Stimulated activated CD8-positive, alpha-beta memory T cell treated with anti-CD3 and anti-CD28 coated beads, Interleukin-4, amount 100 ng/mL, for 48 hours (primary cell): ENCODE measurements around the gene DAPK1.
A peak's percentile ranks its signal among the peaks of the same experiment; 100 is the strongest.

Experiments used
- DNase-seq: peaks from one replicate; pipeline ENCODE4 v3.0.0-alpha.2; 2020

Gene DAPK1

DNA sequence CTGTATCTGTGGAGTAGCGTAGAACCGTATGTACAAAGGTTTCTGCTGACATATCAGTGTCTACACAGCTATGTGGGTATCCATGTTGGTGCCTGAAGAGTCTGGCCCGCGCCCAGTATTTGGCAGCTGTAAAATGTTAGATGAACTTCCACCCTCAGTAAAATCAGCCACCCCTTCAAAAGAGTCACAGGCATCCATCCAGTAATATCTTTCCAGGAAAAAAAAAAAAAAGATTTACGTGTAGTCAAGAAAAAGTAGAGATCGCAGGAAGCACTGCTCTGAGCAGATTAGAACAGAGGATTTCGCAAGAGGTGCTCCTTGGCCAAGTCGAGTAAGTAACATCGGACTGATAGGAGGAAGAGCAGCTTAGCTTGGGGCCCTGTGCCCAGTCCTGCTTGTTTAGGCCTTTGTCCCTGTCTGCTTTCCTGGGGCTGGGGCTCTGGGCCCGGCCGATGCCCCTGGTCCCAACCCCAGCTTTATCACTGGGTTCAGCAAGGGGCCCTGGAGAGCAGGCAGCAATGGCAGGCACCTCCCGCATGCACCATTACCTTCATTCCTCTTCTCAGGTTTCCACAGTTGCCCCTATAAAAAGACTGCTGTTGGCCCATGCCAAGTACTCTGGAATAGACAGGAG, 21.2 kb downstream of the DAPK1 start:
- DNase-seq, result no peak

- DNase-seq, result no peak
Measured at GRCh38 chr9:87519461-87519860, 21.8 kb downstream of the DAPK1 start.

DNA sequence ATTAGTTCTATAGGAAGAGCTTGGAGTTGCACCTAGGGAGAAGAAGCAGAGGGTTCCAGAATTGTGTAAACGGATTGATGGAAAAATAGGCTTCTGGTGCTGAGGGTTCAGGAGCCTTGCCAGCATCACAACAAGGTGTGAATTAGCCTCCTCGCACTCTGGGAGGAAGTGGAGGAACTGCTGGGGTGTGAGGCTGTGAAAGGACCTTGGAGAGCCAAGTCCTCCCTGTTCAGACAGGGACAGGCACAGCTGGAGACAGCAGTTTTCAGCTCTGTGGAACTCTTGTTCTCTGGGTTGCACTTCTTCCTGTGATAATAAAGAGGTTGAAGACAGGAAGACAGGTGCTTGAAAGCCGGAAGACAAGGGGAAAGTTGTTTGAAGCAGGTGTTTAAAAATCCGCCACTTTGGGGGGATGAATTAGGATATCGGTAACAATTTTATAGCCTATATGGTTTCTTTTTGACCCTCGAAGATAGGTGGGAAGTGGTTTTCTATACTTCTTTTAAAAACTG, 22.6 kb downstream of the DAPK1 start:
- DNase-seq, result no peak

GRCh38 chr9:87521834-87522233, 24.2 kb downstream of the DAPK1 start:
- no peak for DNase-seq

DNA sequence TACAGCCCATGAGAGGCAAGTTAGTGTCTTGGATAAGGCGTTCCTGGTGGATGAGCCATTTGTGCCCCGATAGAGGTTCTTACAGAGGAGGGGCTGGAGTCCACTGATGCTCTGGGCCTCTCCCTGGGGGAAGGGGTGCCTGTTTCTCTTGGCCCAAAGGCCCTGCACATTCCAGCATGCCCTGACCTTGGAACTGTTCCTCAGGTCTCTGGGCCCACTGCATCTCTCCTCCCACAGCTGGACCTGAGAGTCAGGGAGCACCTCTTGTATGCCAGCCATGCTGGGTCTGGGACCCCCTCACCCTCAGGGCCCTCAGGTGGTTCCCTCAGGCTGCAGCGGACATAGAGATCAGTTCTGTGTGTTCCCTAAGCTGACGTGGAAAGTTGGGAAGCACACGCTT, 26.4 kb downstream of the DAPK1 start:
- no peak for DNase-seq

GRCh38 chr9:87525546-87526303, 28.1 kb downstream of the DAPK1 start:
- DNase-seq, result no peak

- DNase-seq, result no peak
Measured at GRCh38 chr9:87527211-87527916, 29.7 kb downstream of the DAPK1 start.

DNA sequence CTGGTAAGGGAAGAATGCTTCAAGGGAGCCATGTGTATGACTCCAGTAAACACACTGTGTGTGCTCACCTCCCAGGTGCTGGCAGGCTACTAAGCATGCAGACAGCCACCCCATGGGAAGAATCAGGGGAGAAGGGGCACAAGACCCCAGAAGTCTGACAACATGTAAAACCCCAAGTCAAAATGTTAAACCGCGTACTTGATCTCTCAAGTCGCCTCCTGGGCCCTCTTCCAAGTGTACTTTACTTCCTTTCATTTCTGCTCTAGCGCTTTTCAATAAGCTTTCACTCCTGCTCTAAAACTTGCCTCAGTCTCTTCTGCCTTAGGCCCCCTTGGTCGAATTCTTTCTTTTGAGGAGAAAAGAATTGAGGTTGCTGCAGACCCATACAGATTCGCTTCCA, 31.3 kb downstream of the DAPK1 start:
- no peak for DNase-seq

- DNase-seq, result no peak
Measured at GRCh38 chr9:87529671-87530070, 32.0 kb downstream of the DAPK1 start.

DNA sequence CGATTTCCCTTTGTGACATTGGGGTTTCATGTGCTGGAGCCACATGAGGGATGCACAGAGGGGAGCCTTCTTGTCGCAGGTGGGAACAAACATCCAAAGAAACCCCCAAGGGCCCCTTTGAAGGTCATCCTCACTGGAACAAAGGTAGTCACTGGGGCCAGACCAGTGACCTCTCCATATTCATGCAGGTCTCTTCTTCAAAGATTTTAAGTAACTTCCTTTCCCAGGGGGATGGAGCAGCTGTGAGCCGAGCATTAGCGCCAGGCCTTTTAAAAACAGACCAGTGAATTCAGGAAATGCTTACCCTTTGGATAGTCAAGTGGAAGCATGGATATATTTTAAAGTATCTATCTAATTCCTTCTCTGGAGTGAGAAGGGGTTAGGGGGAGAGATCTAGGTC, 33.0 kb downstream of the DAPK1 start:
- DNase-seq, result no peak

DNA sequence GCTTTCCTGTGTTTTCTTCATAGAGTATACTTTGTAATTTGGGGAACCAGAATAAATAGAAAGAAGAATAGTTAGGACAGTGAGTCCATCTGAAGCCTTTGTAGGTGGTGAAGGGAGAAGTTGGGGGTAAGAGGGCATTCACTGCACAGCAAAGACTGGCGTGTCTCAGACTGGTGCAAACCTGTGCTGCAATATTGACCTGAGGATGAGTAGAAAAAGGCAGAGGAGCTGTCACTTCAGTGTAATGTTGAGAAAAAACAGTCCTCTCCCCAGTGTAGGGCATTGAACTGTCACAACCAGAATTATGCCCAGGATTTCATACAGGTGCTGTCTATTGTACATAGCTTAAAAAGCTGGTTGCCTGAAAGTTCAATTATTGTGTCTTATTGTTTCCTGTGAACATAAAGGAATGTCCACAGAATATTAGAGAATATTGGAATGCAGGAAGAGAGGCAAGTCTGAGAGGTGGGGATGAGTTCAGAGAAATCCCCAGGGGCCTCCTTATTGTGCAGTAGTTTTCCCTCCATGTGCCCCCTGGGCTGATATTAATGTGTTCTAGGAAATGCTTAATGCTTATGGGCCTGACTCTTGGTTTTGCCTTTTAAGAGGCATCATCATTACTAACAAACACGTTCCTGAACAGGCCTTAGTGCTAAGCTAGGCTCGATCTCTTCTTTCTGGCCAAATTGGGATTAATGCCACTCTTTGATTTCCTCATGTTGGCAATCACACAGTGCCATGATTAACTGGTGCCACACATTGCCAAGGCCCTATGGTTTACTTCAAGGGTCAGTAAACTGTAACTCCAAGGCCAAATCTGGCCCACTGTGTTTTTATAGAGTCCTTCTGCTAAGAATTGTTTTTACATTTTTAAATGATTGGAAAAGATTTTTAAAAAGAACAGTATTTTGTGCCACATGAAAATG, 34.0 kb downstream of the DAPK1 start:
- DNase-seq, result no peak

- no peak for DNase-seq
Measured at GRCh38 chr9:87533271-87533670, 35.6 kb downstream of the DAPK1 start.

DNA sequence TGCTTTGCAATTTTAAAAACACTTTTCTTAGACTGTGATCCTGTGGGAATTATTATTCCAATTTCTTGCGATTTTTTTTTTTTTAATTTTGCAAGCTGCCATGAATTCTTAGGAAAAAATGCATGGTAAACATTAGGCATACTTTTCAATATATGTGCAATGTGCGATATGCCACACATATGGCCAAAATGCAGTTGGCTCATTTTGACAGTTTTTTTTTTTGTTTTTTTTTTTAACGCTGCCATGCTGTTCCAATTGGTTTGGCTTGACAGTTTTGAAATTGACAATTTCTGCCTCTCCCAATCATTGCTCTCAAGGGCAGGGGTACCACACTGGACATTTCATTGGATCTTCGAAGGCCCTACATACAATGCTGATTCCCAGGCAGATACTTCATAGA, 36.4 kb downstream of the DAPK1 start:
- no peak for DNase-seq

GRCh38 chr9:87534957-87535356, 37.3 kb downstream of the DAPK1 start:
- DNase-seq, result no peak

- DNase-seq, result peak; percentile 47
Measured at GRCh38 chr9:87535817-87536539, 38.3 kb downstream of the DAPK1 start.

DNA sequence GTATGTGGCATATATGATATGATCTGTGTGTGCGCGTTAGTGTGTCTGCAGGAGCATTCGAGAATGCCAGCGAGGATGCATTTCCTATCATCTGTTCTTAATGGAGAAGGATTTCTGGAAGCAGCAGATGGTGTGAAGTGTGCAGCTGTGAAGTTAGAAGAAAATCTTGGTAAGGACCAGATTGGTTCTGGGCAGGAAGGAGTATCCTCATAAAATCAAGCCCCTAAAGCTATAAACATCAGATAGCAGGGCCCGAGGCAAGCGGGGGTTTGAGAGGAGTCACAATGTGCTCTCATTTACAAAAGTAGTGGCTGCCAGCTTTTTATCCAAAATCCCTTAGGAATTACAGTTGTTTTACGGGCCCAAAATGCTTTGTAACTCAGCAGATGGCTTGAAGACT, 40.0 kb downstream of the DAPK1 start:
- no peak for DNase-seq

DNA sequence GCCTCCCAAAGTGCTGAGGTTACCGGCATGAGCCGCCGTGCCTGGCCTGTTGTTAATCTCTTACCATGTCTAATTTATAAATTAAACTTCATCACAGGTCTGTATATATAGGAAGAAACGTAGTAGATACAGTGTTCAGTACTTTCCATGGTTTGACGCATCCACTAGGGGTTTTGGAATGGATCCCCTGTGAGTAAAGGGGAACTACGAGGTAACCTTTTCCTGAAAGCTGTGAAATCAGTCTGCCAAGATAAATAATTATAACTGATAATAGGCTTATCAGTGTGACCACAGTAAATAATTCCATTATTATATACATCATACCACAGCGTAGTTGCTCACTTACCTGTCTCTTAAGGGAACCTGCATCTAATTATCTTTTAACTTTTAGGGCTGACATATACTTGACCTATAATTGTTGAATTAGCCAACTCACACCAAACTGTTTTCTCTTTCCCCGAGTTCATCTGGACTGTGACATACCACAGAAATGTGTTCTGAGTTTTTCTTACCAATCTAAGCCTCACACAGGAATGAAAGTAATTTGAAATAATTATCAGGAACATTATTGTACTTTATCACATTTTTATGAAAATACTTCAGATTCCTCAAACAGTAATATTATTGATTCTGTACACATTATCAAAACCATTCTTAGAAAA, 42.9 kb downstream of the DAPK1 start:
- DNase-seq, result no peak

- DNase-seq, result no peak
Measured at GRCh38 chr9:87541663-87542062, 44.0 kb downstream of the DAPK1 start.

DNA sequence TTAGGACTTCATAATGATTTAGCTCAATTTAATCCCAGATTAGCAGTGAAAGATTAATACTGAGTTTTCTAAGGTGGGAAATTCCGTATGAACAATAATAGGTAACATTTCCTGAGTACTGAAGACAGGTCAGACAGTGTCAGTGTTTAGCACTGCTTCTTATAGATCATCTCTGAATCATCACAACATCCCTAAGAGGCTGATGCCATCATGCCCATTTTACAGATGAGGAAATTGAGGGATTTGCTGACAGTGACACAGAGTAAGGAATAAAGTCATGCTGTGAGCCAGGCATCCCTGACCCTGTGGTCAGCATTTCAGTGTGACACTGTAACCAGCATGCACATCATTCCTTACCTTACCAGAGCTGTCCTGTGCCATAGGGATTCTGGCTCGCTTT, 44.5 kb downstream of the DAPK1 start:
- no peak for DNase-seq

DNA sequence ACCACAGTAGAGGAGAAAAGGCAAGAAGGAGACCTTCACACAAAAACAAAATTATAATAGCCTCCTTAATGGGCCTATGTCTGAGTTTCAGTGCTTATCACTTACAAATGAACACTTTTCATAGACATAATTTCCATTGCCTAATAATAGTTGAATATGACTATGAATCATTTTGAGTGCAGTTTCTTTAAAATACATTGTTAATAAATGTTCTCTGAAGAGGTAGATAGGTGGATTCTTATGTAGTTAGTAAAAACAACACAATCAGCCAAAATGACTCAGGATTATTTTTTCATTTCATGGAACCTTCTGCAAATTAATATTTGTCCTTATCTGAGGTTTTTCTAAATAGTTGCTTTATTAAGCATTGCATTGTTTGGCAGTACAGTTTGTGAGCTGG, 45.6 kb downstream of the DAPK1 start:
- DNase-seq, result no peak

DNA sequence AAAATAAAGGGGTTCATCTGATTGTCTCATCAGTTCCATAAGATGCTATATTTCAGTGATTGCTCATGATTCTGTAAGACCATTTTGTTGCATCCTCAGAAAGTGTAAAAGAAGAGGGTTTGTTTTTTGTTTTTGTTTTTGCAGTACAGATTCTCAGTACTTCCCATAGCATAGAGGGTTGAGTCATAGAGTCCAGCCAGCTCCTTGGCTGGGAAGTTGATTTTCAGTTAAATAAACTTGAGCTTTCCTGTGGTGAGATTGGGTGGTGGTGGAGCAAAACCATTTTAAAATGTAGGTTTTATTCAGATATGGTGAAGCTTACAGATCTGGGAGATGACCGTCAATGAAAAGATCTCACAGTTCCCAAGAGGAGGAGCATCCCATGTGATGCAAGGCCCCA, 48.2 kb downstream of the DAPK1 start:
- no peak for DNase-seq

DNA sequence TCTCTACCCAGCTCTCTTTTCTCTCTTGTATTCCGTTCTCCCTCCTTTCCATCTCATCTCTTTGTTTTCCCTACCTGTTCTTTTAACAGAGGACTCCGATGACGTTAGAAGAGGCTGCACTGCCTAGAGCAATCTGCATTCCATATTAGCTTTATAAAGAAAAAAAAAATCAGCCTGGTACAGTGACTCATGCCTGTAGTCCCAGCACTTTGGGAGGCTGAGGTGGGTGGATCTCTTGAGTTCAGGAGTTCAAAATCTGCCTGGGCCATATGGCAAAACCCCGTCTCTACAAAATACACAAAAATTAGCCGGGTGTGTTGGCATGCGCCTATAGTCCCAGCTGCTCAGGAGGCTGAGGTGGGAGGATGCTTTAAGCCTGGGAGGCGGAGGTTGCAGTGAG, 49.0 kb downstream of the DAPK1 start:
- DNase-seq, result no peak
